GM12892 (cell line): Measurements from ENCODE around the gene RBMS1.

Source experiments
- POLR2A ChIP-seq: IDR thresholded peaks from 2 replicates; pipeline ENCODE4 v1.6.1; 2011; ENCODE audit warnings: low read depth, low read length, control low read depth
- POLR2AphosphoS5 ChIP-seq: IDR thresholded peaks from 2 replicates; pipeline ENCODE4 v1.6.1; 2011; ENCODE audit warnings: low read depth, low read length, control low read depth

DNA sequence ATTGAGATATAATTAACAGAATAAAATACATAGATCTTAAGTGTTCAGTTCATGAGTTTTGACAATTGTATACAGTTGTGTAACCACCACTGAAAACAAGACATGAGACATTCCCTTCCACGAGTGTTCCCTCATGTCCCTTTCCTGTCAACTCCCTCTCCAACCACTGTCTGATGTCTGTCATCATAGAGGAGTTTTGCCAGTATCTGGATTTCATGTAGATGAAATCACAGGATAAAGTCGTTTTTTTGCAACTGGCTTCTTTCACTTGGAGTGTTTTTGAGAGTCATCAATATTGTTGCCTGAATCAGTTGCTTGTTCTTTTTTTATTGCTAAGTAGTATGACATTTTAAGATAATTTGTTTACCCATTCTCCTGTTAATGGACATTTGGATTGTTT is 52.7 kb downstream of the RBMS1 start:
- TF ChIP-seq POLR2A (no peak), POLR2AphosphoS5 (no peak)
